VCaP (cell line): Measurements from ENCODE around the gene MGLL.

ENCODE experiments used
- H3K27ac ChIP-seq: fragments of 450-650 bp; 2 replicates; pipeline ENCODE4 v1.5.1; 2017
- TF ChIP-seq, protein P1 (sequence below): fragments of 450-650 bp; conservative IDR thresholded peaks from 2 replicates; pipeline ENCODE4 v1.5.1; 2017; ENCODE audit warnings: mild to moderate bottlenecking, moderate library complexity

MGLL gene

DNA sequence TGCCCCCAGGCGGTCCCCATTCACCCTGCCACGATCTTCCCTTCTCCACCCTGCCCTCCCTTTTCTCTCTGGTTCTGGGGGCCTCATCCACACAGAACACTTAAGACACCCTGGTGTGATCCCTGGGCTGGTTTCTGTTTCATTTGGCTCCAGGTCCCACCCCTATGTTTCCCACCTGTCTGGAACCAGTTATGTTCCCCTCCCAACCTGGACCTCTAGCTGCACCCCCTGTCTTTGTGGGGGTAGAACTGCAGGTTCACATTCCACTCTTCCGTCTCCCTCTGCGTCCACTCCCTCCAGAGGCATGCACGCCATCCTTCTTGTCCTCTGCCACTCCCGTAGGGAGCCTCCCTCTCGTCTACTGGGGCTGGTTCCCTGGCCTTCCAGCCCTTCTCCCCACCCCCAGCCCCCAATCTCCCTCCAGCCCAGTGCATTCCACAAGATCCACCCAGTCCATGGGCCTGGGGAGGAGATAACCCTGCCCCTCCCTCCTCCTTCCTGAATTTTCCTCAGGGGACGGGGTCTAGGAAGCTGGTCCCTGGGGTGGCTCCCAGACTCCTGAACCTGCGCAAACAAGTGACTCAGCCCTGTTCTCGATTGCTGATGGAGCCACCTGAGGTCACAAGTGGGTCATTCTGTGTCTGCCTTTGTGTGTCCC, 75.8 kb downstream of the MGLL start:
- no peak overlapping the region; the same call in 1 of the 2 replicates for H3K27ac ChIP-seq
- TF ChIP-seq, protein P1, sequence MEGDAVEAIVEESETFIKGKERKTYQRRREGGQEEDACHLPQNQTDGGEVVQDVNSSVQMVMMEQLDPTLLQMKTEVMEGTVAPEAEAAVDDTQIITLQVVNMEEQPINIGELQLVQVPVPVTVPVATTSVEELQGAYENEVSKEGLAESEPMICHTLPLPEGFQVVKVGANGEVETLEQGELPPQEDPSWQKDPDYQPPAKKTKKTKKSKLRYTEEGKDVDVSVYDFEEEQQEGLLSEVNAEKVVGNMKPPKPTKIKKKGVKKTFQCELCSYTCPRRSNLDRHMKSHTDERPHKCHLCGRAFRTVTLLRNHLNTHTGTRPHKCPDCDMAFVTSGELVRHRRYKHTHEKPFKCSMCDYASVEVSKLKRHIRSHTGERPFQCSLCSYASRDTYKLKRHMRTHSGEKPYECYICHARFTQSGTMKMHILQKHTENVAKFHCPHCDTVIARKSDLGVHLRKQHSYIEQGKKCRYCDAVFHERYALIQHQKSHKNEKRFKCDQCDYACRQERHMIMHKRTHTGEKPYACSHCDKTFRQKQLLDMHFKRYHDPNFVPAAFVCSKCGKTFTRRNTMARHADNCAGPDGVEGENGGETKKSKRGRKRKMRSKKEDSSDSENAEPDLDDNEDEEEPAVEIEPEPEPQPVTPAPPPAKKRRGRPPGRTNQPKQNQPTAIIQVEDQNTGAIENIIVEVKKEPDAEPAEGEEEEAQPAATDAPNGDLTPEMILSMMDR: no peak

DNA sequence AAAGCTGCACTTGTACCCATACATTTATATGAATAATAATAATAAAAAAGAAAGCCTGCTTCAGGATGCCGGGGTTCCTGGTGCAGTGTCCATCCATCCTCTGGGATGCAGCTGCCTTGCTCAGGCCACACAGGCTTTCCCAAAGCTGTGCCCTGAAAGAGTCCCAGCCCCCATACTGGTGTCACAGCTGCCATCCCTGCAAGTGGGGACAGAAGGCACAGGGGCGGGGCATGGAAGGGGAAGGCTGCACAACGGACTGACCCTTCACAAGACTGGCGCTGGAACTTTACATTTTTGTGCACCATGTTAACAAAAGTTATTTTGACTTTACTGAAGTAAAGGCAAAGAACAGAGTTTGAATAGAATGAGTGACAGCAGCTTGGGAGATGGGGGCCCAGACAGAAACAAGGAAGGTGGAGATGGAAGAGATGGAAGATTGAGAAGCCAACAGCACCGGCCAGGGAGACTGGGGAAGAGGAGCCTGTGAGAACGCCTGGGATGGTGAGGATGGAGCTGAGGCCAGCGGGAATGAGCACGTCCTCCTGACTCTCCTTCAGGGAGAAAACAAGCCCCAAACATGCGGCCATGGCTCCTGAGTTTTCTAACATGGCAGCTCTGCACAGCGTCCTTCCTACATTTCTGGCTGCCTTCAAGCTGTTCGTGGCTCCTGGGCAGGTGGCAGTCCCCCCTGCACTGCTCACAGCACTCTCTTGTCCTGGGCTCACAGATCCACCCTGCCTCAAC, 76.5 kb downstream of the MGLL start:
- TF ChIP-seq, protein P1: no peak
- no peak overlapping the region for H3K27ac ChIP-seq

DNA sequence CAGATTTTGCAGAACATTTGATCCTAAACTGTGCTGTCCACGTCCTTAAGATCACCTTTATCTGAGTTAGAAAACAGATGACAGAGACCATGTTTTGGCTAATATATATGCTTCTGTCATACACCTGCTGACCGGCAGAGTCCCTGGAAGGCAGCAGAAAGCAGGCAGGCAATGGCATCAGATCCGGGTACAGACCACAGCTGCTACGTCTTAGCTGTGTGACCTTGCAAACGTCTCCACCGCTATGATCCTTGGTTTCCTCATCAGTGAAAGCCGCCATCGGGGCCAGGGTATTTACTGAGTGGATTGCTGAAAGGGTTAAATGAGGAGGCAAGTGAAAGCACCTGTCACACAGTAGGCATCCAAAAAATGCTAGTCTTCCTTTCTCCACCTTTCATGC, 77.4 kb downstream of the MGLL start:
- TF ChIP-seq, protein P1: no peak
- H3K27ac ChIP-seq: no peak overlapping the region

DNA sequence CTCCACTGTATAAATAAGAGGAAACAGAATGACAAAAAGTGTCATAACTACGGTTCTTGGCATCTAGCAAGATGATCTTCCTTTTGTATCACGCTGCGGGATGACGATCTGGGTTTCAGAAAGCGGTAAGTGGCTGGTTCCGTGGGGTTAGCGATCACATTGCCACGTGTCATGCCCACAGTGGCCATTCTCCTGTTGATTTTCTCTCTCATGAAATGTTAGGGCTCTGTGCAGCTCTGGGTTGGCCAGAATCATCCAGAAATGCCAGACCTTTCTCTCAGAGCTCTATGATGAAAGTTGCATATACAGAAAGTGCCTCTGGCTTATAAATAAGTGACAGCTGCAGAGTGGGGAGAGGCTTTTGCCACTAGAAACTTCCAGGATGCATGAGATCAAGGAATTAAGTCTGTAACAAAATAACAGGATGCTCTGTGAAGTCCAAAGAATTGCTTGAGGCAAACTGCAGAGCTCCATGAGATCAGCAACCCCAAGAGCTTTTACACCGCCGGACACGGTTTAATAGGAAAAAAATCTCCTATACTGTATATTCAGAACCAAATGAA, 78.0 kb downstream of the MGLL start:
- H3K27ac ChIP-seq: no peak overlapping the region
- TF ChIP-seq, protein P1: no peak

DNA sequence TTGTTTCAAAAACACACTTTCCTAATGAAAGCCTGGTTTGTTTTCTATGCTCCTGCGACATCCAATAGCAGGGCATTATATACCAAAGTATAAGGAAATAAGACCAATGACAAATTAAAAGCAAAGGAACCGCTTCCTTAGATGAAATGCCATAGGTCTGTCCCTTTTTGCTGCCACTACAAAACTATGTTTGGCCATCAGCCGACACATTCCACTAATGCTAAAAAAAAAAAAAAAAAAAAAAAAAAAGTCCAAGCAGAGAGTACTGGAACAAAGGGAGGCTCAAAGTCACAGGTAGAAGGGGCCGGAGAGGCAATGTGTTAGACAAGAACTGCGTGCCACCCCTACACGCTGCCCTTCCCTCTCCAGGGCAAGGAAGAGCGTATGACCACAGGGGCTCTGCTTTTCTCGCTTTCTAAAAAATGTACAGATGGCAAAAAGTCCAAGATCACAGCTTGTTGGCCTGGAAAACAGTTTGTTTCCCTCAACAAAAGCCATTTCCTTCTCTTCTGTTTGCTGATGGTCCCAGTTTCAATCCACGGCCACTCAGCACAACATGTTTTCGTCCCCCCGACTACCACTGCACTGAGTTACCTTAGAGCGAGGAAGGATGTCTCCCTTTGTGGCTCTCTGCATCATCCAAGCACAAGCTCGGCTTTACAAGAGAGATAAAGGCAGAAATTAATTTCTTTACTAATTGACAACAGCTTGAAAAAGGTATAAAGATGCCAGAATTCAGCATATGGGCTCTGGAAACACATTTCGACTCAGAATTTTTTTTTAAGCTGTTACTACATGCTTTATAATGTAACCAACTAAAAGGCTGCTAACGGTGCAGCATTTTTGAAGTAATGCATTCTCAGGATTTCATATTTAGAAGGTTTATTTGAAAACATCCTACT, 78.7 kb downstream of the MGLL start:
- TF ChIP-seq, protein P1: no peak
- H3K27ac ChIP-seq: no peak overlapping the region

DNA sequence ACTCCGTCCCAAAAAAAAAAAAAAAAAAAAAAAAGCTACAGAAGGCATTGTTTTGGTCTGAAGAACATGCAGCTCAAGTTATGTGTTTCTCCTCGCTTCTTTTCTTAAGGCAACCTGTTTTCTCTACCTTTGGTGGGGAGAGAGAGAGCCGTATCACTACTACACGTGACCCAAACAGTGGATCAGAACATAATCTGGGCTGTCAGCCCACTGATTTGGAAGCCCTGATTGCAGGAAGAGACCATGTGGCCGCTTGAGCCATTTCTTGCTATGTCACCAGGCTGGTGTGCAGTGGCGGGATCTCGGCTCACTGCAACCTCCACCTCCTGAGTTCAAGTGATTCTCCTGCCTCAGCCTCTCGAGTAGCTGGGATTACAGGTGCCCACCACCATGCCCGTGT, 79.7 kb downstream of the MGLL start:
- H3K27ac ChIP-seq: no peak overlapping the region
- TF ChIP-seq, protein P1: no peak

DNA sequence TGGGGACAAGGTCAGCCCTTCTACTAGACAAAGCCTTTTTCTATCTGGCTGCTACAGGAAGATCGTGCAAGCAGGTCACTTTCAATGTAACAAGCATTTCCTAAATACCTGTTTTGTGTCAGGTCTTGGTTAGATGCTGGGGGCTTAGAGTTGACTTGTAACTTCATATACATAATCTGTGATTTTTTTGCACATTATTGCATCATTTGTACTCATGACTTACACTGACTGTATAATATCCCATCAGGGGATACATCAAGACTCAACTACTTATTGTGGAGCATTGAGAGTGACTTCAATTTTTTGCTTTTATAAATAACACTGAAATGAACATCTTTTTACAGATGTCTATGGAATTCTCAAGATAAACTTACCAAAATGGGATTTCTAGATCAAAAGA, 80.6 kb downstream of the MGLL start:
- TF ChIP-seq, protein P1: no peak
- H3K27ac ChIP-seq: no peak overlapping the region
